Embryonic facial prominence (tissue), 1 donor: ENCODE data around the gene THRB.

ENCODE experiments used
- DNase-seq: peaks from one replicate; pipeline ENCODE4 v3.0.0-alpha.2; 2016; ENCODE audit errors: extremely low spot score

THRB gene

GRCh38 chr3:24379936-24380335, 114.7 kb downstream of the THRB start:
- no peak for DNase-seq

GRCh38 chr3:24378313-24378712, 116.3 kb downstream of the THRB start:
- no peak for DNase-seq

- DNase-seq, result no peak
Observed at GRCh38 chr3:24377218-24377993, 117.2 kb downstream of the THRB start.

- no peak for DNase-seq
Observed at GRCh38 chr3:24375947-24376384, 118.7 kb downstream of the THRB start.

GRCh38 chr3:24374801-24375200, 119.8 kb downstream of the THRB start:
- DNase-seq, result no peak

- no peak for DNase-seq
Observed at GRCh38 chr3:24373198-24373959, 121.3 kb downstream of the THRB start.

- no peak for DNase-seq
Observed at GRCh38 chr3:24372559-24373197, 122.0 kb downstream of the THRB start.

- no peak for DNase-seq
Observed at GRCh38 chr3:24370352-24371090, 124.1 kb downstream of the THRB start.

GRCh38 chr3:24368605-24369004, 126.0 kb downstream of the THRB start:
- no peak for DNase-seq

GRCh38 chr3:24367664-24368264, 126.9 kb downstream of the THRB start:
- DNase-seq, result no peak

- DNase-seq, result no peak
Observed at GRCh38 chr3:24367216-24367615, 127.4 kb downstream of the THRB start.

GRCh38 chr3:24365168-24365567, 129.5 kb downstream of the THRB start:
- no peak for DNase-seq

GRCh38 chr3:24364359-24364758, 130.3 kb downstream of the THRB start:
- DNase-seq, result no peak

GRCh38 chr3:24363242-24363641, 131.4 kb downstream of the THRB start:
- no peak for DNase-seq

- DNase-seq, result no peak
Observed at GRCh38 chr3:24361623-24362022, 133.0 kb downstream of the THRB start.

- DNase-seq, result no peak
Observed at GRCh38 chr3:24360957-24361356, 133.7 kb downstream of the THRB start.

- DNase-seq, result no peak
Observed at GRCh38 chr3:24359645-24360462, 134.8 kb downstream of the THRB start.

- DNase-seq, result no peak
Observed at GRCh38 chr3:24359102-24359501, 135.5 kb downstream of the THRB start.

GRCh38 chr3:24357635-24358034, 137.0 kb downstream of the THRB start:
- no peak for DNase-seq

- no peak for DNase-seq
Observed at GRCh38 chr3:24355806-24356205, 138.8 kb downstream of the THRB start.

GRCh38 chr3:24354230-24354629, 140.4 kb downstream of the THRB start:
- no peak for DNase-seq
